HEK293T (cell line): ENCODE measurements around the gene PPP1R3C.

Experiments
- ARNT ChIP-seq: fragments of 450-650 bp; IDR thresholded peaks from 2 replicates; pipeline ENCODE4 v1.6.1; 2017; ENCODE audit warnings: mild to moderate bottlenecking
- BHLHE40 ChIP-seq: fragments of 450-650 bp; IDR thresholded peaks from 2 replicates; pipeline ENCODE4 v1.6.1; 2016; ENCODE audit warnings: mild to moderate bottlenecking, moderate library complexity, borderline replicate concordance
- CTBP1 ChIP-seq: fragments of 450-650 bp; IDR thresholded peaks from 2 replicates; pipeline ENCODE4 v1.6.1; 2016; ENCODE audit warnings: borderline replicate concordance
- ELF4 ChIP-seq: fragments of 450-650 bp; IDR thresholded peaks from 2 replicates; pipeline ENCODE4 v1.6.1; 2017; ENCODE audit warnings: antibody characterized with exemption
- FOXA1 ChIP-seq: fragments of 450-650 bp; IDR thresholded peaks from 2 replicates; pipeline ENCODE4 v1.6.1; 2016; ENCODE audit warnings: mild to moderate bottlenecking
- FOXK2 ChIP-seq: fragments of 450-650 bp; IDR thresholded peaks from 2 replicates; pipeline ENCODE4 v1.6.1; 2016; ENCODE audit warnings: mild to moderate bottlenecking
- FOXM1 ChIP-seq: fragments of 450-650 bp; IDR thresholded peaks from 2 replicates; pipeline ENCODE4 v1.6.1; 2017; ENCODE audit warnings: mild to moderate bottlenecking, borderline replicate concordance
- NFRKB ChIP-seq: fragments of 450-650 bp; IDR thresholded peaks from 2 replicates; pipeline ENCODE4 v1.6.1; 2016; ENCODE audit warnings: mild to moderate bottlenecking, moderate library complexity
- SP1 ChIP-seq: fragments of 450-650 bp; IDR thresholded peaks from 2 replicates; pipeline ENCODE4 v1.6.1; 2017
- SUZ12 ChIP-seq: fragments of 450-650 bp; IDR thresholded peaks from 2 replicates; pipeline ENCODE4 v1.6.1; 2016; ENCODE audit warnings: mild to moderate bottlenecking
- TARDBP ChIP-seq: fragments of 450-650 bp; IDR thresholded peaks from 2 replicates; pipeline ENCODE4 v1.6.1; 2016
- ZNF384 ChIP-seq: fragments of 450-650 bp; IDR thresholded peaks from 2 replicates; pipeline ENCODE4 v1.6.1; 2016
- TF ChIP-seq, protein P1 (sequence below): fragments of 450-650 bp; IDR thresholded peaks from 2 replicates; pipeline ENCODE4 v1.6.1; 2016

DNA sequence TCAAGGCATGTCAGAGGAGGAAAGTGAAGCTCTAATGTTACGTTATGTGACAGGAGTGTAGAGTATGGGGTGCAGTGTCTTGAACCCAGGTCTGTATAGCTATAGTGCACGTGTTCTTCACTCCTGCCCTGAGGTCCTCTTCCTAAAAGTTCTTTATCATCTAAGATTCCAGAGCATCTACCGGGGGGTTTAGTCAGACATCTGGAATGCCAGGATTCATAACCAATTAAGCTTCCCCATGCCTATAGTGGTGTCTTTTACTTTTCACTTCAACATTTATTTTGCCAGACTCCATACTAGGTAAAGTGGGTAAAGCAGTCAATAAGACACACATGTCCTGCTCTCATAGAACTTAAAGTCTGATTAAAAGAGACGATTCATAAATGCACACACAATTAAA is 22.4 kb downstream of the PPP1R3C start:
- no peak for TF ChIP-seq BHLHE40
- no peak for TF ChIP-seq FOXM1
- no peak for TF ChIP-seq SUZ12
- TF ChIP-seq ELF4: no peak
- no peak for TF ChIP-seq NFRKB
- no peak for TF ChIP-seq FOXA1
- no peak for TF ChIP-seq ARNT
- no peak for TF ChIP-seq SP1
- no peak for TF ChIP-seq CTBP1
- TF ChIP-seq FOXK2: no peak
- TF ChIP-seq, protein P1, sequence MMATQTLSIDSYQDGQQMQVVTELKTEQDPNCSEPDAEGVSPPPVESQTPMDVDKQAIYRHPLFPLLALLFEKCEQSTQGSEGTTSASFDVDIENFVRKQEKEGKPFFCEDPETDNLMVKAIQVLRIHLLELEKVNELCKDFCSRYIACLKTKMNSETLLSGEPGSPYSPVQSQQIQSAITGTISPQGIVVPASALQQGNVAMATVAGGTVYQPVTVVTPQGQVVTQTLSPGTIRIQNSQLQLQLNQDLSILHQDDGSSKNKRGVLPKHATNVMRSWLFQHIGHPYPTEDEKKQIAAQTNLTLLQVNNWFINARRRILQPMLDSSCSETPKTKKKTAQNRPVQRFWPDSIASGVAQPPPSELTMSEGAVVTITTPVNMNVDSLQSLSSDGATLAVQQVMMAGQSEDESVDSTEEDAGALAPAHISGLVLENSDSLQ: no peak
- TF ChIP-seq TARDBP: no peak
- no peak for TF ChIP-seq ZNF384
